Loucy (cell line): ENCODE data around the gene MTG2.

Experiments used
- EZH2phosphoT487 ChIP-seq: fragments of 200-600 bp; IDR thresholded peaks from 2 replicates; pipeline ENCODE4 v1.6.1; 2018; ENCODE audit warnings: antibody characterized with exemption, mild to moderate bottlenecking, moderate library complexity, borderline replicate concordance
- TF ChIP-seq, protein P1 (sequence below): fragments of 200-600 bp; sonication (generic); conservative IDR thresholded peaks from 2 replicates; pipeline ENCODE4 v1.5.1; 2014; ENCODE audit warnings: mild to moderate bottlenecking, antibody characterized with exemption, low read length

DNA sequence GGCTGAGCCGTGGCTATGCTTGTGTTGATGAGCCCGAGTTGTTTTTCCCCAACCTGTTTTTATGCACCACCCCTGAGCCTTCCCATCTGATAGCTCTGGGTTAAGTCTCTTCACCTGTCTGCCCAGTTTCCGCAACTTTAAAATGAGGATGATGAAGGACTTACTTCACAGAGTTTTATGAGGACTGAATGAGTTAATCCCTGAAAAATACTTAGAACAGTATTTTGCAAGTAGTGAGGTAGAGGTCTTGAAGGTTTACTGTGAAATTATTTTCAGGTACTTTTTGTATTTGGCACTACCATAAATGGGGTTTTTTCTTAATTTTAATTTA, 3.2 kb downstream of the MTG2 start:
- TF ChIP-seq, protein P1, sequence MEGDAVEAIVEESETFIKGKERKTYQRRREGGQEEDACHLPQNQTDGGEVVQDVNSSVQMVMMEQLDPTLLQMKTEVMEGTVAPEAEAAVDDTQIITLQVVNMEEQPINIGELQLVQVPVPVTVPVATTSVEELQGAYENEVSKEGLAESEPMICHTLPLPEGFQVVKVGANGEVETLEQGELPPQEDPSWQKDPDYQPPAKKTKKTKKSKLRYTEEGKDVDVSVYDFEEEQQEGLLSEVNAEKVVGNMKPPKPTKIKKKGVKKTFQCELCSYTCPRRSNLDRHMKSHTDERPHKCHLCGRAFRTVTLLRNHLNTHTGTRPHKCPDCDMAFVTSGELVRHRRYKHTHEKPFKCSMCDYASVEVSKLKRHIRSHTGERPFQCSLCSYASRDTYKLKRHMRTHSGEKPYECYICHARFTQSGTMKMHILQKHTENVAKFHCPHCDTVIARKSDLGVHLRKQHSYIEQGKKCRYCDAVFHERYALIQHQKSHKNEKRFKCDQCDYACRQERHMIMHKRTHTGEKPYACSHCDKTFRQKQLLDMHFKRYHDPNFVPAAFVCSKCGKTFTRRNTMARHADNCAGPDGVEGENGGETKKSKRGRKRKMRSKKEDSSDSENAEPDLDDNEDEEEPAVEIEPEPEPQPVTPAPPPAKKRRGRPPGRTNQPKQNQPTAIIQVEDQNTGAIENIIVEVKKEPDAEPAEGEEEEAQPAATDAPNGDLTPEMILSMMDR, result no peak
- no peak for TF ChIP-seq EZH2phosphoT487
